SK-N-MC (cell line): ENCODE results near the gene CDH4.

Experiments used
- EZH2 ChIP-seq: fragments of 200-600 bp; sonication (generic); IDR thresholded peaks from one replicate; pipeline ENCODE4 v1.6.1; 2017; ENCODE audit warnings: antibody characterized with exemption
- POLR2AphosphoS5 ChIP-seq: IDR thresholded peaks from 2 replicates; pipeline ENCODE4 v1.6.1; 2012; ENCODE audit warnings: mild to moderate bottlenecking, low read depth, low read length, borderline replicate concordance

DNA sequence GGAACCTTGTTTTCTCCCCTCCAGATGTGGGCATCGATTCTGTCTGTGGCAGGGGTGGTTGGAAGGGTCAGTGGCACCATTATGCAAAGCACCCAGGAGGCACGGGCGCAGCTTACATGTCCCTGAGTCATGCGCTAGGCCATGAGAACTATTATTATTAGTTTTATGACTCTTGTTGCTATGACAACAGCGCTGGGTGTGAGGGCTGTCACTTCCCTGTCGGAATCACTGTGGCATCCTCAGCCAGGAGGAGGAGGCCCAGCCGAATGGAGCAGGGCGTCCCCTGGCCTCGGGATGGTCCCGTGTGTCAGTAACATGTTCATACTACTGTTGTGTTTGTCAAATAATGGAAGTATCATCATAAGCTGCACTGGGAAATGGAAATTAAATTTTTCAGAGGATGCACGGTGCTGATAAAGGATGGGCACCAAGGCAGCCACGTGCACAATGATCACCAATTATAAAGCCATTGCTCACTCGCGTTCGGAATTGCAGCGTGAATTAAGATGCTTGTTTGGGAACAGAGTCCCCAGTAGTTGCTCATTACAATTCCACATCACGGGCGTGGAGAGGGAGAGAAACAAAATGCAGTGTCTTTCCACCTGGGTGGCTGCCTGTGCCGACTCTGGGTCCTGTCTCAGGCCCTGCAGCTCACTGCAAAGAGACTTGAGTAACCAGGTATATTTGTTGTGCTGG lies 247.9 kb downstream of the CDH4 start:
- TF ChIP-seq POLR2AphosphoS5 (no peak), EZH2 (no peak)
